Karpas-422 (cell line): ENCODE results near the gene CEBPA. TPM values are rescaled to one million over a fixed set of nuclear protein-coding genes. Genes with fewer than 3 reads are reported as not detected.

Experiments
- DNase-seq: peaks from one replicate; pipeline ENCODE4 v3.0.0-alpha.2; 2015
- H2AFZ ChIP-seq: fragments of 200-600 bp; sonication (generic); 2 replicates; pipeline ENCODE4 v1.6.1; 2014; ENCODE audit warnings: antibody characterized with exemption, low read length, mixed read lengths
- H3K27ac ChIP-seq: fragments of 200-600 bp; sonication (generic); 2 replicates; pipeline ENCODE4 v1.5.1; 2014; ENCODE audit warnings: mild to moderate bottlenecking, low read length, moderate library complexity
- H3K27me3 ChIP-seq: fragments of 200-600 bp; sonication (generic); 2 replicates; pipeline ENCODE4 v1.6.1; 2014; ENCODE audit warnings: low read length, mixed read lengths
- H3K36me3 ChIP-seq: fragments of 200-600 bp; sonication (generic); 2 replicates; pipeline ENCODE4 v1.6.1; 2014; ENCODE audit warnings: low read length, mixed read lengths; ENCODE audit not compliant: insufficient read depth
- H3K4me1 ChIP-seq: fragments of 200-600 bp; sonication (generic); 2 replicates; pipeline ENCODE4 v1.6.1; 2014; ENCODE audit warnings: mild to moderate bottlenecking, low read length, mixed read lengths
- H3K4me2 ChIP-seq: fragments of 200-600 bp; sonication (generic); 2 replicates; pipeline ENCODE4 v1.6.1; 2014; ENCODE audit warnings: low read length, low read depth, mild to moderate bottlenecking; ENCODE audit not compliant: poor library complexity, severe bottlenecking
- H3K4me3 ChIP-seq: fragments of 200-600 bp; sonication (generic); 2 replicates; pipeline ENCODE4 v1.5.1; 2014; ENCODE audit warnings: mild to moderate bottlenecking, antibody characterized with exemption, low read length, mixed read lengths
- H3K79me2 ChIP-seq: fragments of 200-600 bp; sonication (generic); 2 replicates; pipeline ENCODE4 v1.6.1; 2014; ENCODE audit warnings: mild to moderate bottlenecking, low read length, mixed read lengths
- H3K9ac ChIP-seq: fragments of 200-600 bp; sonication (generic); 2 replicates; pipeline ENCODE4 v1.6.0; 2014; ENCODE audit warnings: low read length
- H3K9me2 ChIP-seq: fragments of 200-600 bp; sonication (generic), shearing (Covaris generic); replicated peaks from 2 replicates; pipeline ENCODE4 v1.6.0; 2014; ENCODE audit warnings: mild to moderate bottlenecking, low read length, moderate library complexity; ENCODE audit not compliant: insufficient read depth
- H3K9me3 ChIP-seq: fragments of 300-700, 200-600 bp; sonication (generic); 2 replicates; pipeline ENCODE4 v1.6.1; 2014; ENCODE audit warnings: low read length, mixed read lengths
- H4K20me1 ChIP-seq: fragments of 200-600 bp; sonication (generic); 2 replicates; pipeline ENCODE4 v1.6.1; 2014; ENCODE audit warnings: mild to moderate bottlenecking, antibody characterized with exemption, low read length, low read depth; ENCODE audit not compliant: insufficient read depth
- total RNA-seq: library from RNA; depleted of rRNA; stranded (reverse); fragments of >200 nt; shearing (Covaris generic); gene quantifications from 2 replicates; pipeline ENCODE4 v1.2.3, GENCODE V29; 2014; ENCODE audit warnings: low replicate concordance

CEBPA gene
- total RNA-seq, 1 experiment from 2014 or later, result not detected

DNA sequence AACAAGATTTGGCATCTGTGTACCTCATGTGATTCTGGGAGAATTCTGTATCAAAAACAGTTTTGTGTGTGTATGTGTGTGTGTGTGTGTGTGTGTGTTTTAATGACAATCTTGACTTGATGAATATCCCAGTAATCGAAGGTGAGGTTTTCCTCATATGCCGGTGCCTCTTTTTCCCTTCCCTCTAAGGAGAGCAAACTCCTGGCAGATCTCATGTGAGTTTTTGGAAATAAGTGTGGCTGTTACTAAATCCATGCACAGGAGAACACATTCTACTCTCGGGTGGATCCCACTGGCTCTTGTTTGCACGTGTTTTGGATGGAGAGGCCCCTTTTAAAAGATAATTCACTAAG, 42.2 kb upstream of the CEBPA start:
- no peaks in the 10 kb centered on the region for H3K27me3 ChIP-seq
- H3K79me2 ChIP-seq, result no peaks in the 10 kb centered on the region
- H3K9me3 ChIP-seq, result no peaks in the 10 kb centered on the region
- H2AFZ ChIP-seq, result no peak overlapping the region
- H3K27ac ChIP-seq, result no peak overlapping the region
- H3K9me2 ChIP-seq, result no peaks in the 10 kb centered on the region
- no peaks in the 10 kb centered on the region for H4K20me1 ChIP-seq
- DNase-seq, result no peak
- H3K36me3 ChIP-seq, result no peaks in the 10 kb centered on the region
- H3K4me2 ChIP-seq, result no peak overlapping the region
- no peaks in the 10 kb centered on the region for H3K4me1 ChIP-seq
- no peak overlapping the region for H3K9ac ChIP-seq
- no peak overlapping the region for H3K4me3 ChIP-seq

DNA sequence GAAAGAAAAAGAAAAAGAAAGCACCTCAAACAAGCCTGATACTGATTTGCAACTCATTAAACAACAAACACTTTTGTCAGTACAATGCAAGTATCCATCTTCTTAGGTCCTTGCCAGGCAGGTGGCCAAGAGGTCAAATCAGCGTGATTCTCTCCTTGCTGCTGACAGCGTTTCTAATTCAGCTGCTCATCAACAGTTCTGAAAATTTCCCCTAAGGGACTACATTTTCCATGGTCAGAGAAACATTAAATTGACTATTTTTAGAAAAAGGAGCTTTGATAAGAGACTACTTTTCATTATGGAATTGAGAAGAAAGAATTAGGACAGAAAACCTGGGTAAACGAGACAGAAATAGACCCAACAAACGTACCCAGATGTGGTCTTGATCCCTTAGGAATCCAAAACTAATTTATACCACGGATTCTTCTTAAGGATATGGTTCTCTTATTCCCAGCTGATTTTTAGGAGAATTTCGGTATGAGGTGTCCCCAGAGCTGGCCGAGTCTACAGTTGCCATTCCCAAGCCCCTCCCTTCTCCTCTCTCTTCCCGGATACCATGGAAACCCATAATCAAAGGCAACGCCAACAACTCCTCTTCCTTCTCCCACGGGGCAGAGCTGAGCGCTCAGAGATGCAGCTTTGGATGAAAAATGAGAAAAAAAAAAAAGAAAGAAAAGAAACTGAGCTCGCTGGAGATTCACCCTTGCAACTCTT, 41.7 kb upstream of the CEBPA start:
- no peaks in the 10 kb centered on the region for H3K27me3 ChIP-seq
- no peak for DNase-seq

DNA sequence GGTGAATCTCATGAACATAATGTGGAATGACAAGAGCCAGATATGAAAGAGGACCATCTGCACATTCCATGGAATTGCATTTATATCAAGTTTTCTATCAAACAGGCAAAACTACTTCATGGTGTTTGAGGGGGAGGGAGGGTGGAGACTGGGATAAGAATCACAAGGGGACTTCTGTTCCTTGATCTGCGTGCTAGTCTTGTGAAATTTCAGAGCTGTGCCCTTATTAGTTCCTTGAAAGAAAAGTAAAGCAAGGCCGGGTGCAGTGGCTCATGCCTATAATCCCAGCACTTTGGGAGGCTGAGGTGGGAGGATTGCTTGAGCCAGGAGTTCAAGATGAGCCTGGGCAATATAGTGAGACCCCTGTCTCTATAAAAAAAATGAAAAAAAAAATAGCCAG, 41.0 kb upstream of the CEBPA start:
- Histone ChIP-seq H3K9me2 (no peaks in the 10 kb centered on the region), H3K79me2 (no peaks in the 10 kb centered on the region), H3K4me2 (no peak overlapping the region), H3K36me3 (no peaks in the 10 kb centered on the region), H4K20me1 (no peaks in the 10 kb centered on the region), H3K27me3 (no peaks in the 10 kb centered on the region), H3K4me3 (no peak overlapping the region), H2AFZ (no peak overlapping the region), H3K9me3 (no peaks in the 10 kb centered on the region), H3K9ac (no peak overlapping the region), H3K4me1 (no peaks in the 10 kb centered on the region), H3K27ac (no peak overlapping the region)
- DNase-seq, result no peak

More for the DNA sequence above, 41.7 kb upstream of the CEBPA start:
- Histone ChIP-seq H3K9me3 (no peaks in the 10 kb centered on the region), H3K36me3 (no peaks in the 10 kb centered on the region), H3K4me2 (no peak overlapping the region), H4K20me1 (no peaks in the 10 kb centered on the region), H3K9ac (no peak overlapping the region), H3K4me1 (no peaks in the 10 kb centered on the region), H3K4me3 (no peak overlapping the region), H3K79me2 (no peaks in the 10 kb centered on the region), H2AFZ (no peak overlapping the region), H3K27ac (no peak overlapping the region), H3K9me2 (no peaks in the 10 kb centered on the region)

DNA sequence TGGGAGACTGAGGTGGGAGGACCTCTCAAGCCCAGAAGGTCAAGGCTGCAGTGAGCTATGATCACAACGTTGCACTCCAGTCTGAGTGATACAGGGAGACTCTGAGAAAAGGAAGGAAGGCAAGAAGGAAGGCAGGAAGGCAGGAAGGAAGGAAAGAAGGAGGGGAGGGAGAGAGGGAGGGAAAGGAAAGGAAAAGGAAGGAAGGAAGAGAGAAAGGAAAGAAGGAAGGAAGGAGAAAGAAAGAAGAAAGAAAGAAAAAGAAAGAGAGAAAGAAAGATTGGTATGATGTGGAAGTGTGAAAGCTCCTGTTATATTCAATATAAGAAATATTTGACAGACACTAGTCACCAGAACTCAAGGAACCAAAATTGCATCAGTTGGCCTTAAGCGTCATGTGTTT, 38.7 kb upstream of the CEBPA start:
- no peaks in the 10 kb centered on the region for H4K20me1 ChIP-seq
- no peak overlapping the region for H3K4me3 ChIP-seq
- H3K79me2 ChIP-seq, result no peaks in the 10 kb centered on the region
- H3K36me3 ChIP-seq, result no peaks in the 10 kb centered on the region
- no peak for DNase-seq
- H3K9me3 ChIP-seq, result no peaks in the 10 kb centered on the region
- H3K9me2 ChIP-seq, result no peaks in the 10 kb centered on the region
- H3K4me2 ChIP-seq, result no peak overlapping the region
- no peak overlapping the region for H3K27ac ChIP-seq
- H3K27me3 ChIP-seq, result no peaks in the 10 kb centered on the region
- no peak overlapping the region for H2AFZ ChIP-seq
- H3K4me1 ChIP-seq, result no peaks in the 10 kb centered on the region
- H3K9ac ChIP-seq, result no peak overlapping the region

DNA sequence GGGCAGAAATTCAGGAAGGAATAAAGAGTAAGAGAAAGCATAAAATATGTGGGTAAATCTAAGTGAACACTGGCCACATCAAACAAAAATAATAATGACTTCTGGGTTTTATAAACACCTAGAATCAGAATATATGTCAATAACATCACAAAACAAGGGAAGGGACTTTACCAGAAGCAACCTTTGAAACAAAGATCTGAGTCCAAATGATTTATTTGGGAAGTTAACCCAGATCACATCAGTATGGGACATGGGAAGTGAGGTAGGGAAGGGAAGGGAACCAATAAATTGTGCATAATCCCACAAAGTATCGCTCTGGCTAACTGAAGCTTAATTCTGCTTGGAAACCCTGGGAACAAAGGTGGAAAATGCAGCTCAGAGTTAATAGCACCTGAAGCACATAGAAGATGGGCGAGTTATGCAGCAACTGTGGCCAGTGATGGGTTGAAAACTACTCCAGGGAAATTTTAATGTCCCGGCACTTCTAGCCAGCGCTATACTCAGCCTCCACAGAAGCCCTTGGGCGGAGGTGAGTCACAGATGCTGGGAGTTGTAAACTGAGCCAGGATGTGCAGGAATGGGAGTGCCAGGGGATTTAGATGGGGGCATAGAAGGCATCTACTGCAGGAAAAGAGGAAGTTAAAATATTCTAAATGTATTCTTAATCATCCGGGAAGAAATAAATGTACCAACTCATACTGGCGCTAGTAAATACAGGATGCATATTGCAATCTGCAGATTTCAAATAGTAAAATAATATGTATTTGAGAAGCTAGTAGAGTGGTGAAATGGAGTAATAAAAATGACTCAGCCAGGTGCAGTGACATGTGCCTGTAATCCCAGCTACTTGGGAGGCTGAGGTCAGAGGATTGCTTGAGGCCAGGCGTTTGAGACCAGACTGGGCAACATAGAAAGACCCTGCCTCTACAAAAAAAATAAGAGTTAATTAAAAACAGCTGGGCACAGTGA, 37.0 kb upstream of the CEBPA start:
- Histone ChIP-seq H3K9me2 (no peaks in the 10 kb centered on the region), H3K9ac (no peak overlapping the region), H3K9me3 (no peaks in the 10 kb centered on the region), H3K4me3 (no peak overlapping the region), H4K20me1 (no peaks in the 10 kb centered on the region), H3K4me2 (no peak overlapping the region), H3K36me3 (no peaks in the 10 kb centered on the region), H3K27ac (no peak overlapping the region), H3K4me1 (no peaks in the 10 kb centered on the region), H2AFZ (no peak overlapping the region), H3K27me3 (no peaks in the 10 kb centered on the region), H3K79me2 (no peaks in the 10 kb centered on the region)
- no peak for DNase-seq

DNA sequence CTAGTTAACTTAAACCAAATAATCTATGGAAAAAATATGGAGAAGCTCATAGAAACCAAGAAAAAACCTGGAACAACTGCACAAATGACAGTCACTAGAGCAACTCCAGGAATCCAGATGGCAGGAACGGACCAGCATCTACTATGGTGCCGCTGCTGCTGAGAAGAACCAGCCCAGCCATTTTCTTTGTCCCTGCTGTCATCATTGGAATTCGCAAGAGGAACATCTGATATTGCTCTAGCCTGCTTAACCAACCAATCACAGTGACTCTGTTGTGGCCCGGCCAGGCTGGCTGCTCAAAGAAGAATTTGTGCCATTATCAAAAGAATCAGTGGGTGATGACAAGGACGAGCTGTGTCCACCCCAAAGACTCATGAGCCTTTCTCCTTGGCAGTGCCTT, 33.1 kb upstream of the CEBPA start:
- no peaks in the 10 kb centered on the region for H3K9me2 ChIP-seq
- H3K27ac ChIP-seq, result no peak overlapping the region
- no peak overlapping the region for H3K4me3 ChIP-seq
- DNase-seq, result no peak
- no peak overlapping the region for H3K9ac ChIP-seq
- H3K4me1 ChIP-seq, result no peaks in the 10 kb centered on the region
- H3K9me3 ChIP-seq, result no peaks in the 10 kb centered on the region
- H3K79me2 ChIP-seq, result no peaks in the 10 kb centered on the region
- H3K27me3 ChIP-seq, result no peaks in the 10 kb centered on the region
- no peaks in the 10 kb centered on the region for H4K20me1 ChIP-seq
- no peaks in the 10 kb centered on the region for H3K36me3 ChIP-seq
- H3K4me2 ChIP-seq, result no peak overlapping the region
- no peak overlapping the region for H2AFZ ChIP-seq

DNA sequence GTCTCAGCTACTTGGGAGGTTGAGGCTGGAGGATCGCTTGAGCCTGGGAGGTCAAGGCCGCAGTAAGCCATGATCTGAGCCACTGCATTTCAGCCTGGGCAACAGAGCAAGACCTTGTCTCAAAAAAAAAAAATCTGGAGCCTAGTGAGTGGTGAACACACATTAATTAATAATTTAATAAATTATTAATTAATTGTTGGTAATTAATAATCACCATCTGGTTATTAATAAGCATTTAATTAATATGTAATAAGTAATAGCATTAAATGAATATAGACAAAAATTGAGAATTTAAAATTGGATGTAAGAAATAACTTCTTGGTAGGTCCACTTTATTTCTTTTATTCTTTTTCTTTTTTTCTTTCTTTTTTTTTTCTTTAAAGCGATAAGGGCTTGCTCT, 31.9 kb upstream of the CEBPA start:
- Histone ChIP-seq H3K36me3 (no peaks in the 10 kb centered on the region), H3K9ac (no peak overlapping the region), H3K9me3 (no peaks in the 10 kb centered on the region), H3K9me2 (no peaks in the 10 kb centered on the region), H3K27me3 (no peaks in the 10 kb centered on the region), H3K27ac (no peak overlapping the region), H3K4me1 (no peaks in the 10 kb centered on the region), H4K20me1 (no peaks in the 10 kb centered on the region), H3K4me3 (no peak overlapping the region), H3K79me2 (no peaks in the 10 kb centered on the region), H3K4me2 (no peak overlapping the region), H2AFZ (no peak overlapping the region)
- no peak for DNase-seq

DNA sequence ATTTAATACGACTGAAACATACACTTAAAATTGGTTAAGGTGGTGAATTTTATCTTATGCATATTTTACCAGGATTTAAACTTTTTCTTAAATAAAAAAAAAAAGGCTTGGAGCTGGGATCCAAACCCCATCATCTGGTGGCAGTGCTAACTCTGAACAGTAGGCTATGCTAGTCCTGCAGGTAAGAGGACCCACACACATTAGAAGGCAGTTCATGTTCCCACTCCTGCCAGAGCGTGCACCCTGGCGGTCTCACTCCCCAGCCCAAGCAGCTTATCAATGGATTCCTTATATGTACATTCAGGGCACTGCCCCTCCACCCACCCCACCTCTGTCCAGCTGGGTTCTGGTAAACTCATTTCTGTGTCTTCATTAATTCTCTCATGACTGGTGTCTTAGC, 31.3 kb upstream of the CEBPA start:
- Histone ChIP-seq H3K4me3 (no peak overlapping the region), H3K79me2 (no peaks in the 10 kb centered on the region), H3K4me2 (no peak overlapping the region), H3K36me3 (no peaks in the 10 kb centered on the region), H4K20me1 (no peaks in the 10 kb centered on the region), H3K27ac (no peak overlapping the region), H3K9ac (no peak overlapping the region), H3K27me3 (no peaks in the 10 kb centered on the region), H3K4me1 (no peaks in the 10 kb centered on the region), H3K9me2 (no peaks in the 10 kb centered on the region), H3K9me3 (no peaks in the 10 kb centered on the region), H2AFZ (no peak overlapping the region)
- DNase-seq, result no peak
